Transverse colon (tissue), 4 donors: ENCODE results near the gene ROR1.

Source experiments
- CTCF ChIP-seq, 5 experiments: fragments of 200-600 bp in 3 of 5; fragments of 450-650 bp in 2 of 5; sonication (generic) in 3 of 5; IDR thresholded peaks; 1 replicate in 2 of 5; 2 replicates in 3 of 5; pipeline ENCODE4 v1.5.1; 2016 to 2017; ENCODE audit warnings: antibody characterized with exemption in 5 of 5, inconsistent platforms in 3 of 5, mild to moderate bottlenecking in 2 of 5, moderate library complexity in 1 of 5
- EP300 ChIP-seq: sonication (generic); formaldehyde crosslinking; IDR thresholded peaks from one replicate; pipeline ENCODE4 v1.6.1; 2017; ENCODE audit warnings: antibody characterized with exemption, low read depth
- POLR2A ChIP-seq: fragments of 450-650 bp; IDR thresholded peaks from one replicate; pipeline ENCODE4 v1.6.1; 2016; ENCODE audit warnings: antibody characterized with exemption, mild to moderate bottlenecking, moderate library complexity
- POLR2AphosphoS5 ChIP-seq, 3 donors: sonication (generic); formaldehyde crosslinking; IDR thresholded peaks; one replicate each; pipeline ENCODE4 v1.6.1; 2016; ENCODE audit warnings: antibody characterized with exemption in 3 of 3

- no peak for TF ChIP-seq CTCF (IDR thresholded peaks at IDR 0.05)
- no peak for TF ChIP-seq POLR2A
- no peak for TF ChIP-seq POLR2AphosphoS5 (IDR thresholded peaks at IDR 0.05)
- no peak for TF ChIP-seq EP300
These were observed 257.4 kb downstream of the ROR1 start for GRCh38 chr1:64031236-64031635.
